CD4-positive, alpha-beta T cell treated with Interleukin-1 beta for 1 hour (primary cell): ENCODE data around the gene PPP2R5C.

ENCODE experiments used
- DNase-seq, 2 donors: peaks; one replicate each; pipeline ENCODE4 v3.0.0-alpha.2; 2020 to 2022

Gene PPP2R5C

GRCh38 chr14:101819251-101819990 lies 57.9 kb downstream of the PPP2R5C start:
- DNase-seq, result peak; percentile 92 to 94

- DNase-seq, result peak; percentile 73 to 79
These were observed 58.8 kb downstream of the PPP2R5C start for GRCh38 chr14:101820283-101820798.

GRCh38 chr14:101821528-101821927 lies 60.0 kb downstream of the PPP2R5C start:
- DNase-seq, result peak; percentile 85 to 91

DNA sequence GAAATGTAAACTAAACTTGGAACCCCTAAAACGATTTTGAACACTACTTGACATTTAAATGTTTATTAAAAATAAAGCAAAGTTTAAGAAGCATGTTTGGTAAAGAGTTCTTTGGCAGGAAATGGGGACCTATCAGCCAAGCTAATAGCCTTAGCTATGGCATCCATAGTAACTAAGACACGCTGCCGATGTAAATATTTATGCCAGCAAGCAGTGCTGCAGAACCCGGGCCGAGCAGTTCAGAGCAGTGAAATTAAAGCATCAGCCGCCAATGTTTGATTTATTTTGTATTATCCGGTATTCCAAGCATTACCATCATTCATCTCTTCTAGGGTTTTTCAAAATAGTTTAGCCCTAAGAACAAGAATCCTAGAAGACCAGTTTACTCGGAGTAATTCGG lies 61.6 kb downstream of the PPP2R5C start:
- peak; percentile 72 to 83 for DNase-seq

- DNase-seq, result peak; percentile 79 to 89
These were observed 62.1 kb downstream of the PPP2R5C start for GRCh38 chr14:101823511-101824120.

DNA sequence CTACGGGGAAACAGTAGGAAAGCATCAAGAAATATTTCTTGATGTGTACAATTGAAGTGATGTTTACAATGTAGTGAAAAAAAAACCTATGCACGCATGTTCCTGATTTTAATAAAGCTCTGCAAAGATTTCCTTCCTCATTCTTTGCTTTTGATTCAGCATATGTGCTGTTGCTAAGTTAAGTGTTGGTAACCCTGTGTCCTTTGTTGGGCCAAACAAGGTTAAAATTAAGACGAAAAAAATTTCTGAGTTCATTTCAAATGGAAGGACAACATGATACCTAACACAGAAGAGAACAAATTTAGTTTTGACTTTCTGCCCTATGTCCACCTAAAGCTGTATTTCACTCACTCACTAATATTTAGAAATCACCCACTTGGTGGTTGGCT lies 62.8 kb downstream of the PPP2R5C start:
- DNase-seq, result no peak

- DNase-seq, result peak in 1 of 2 donors; percentile 47
These were observed 64.3 kb downstream of the PPP2R5C start for GRCh38 chr14:101825797-101826196.

DNA sequence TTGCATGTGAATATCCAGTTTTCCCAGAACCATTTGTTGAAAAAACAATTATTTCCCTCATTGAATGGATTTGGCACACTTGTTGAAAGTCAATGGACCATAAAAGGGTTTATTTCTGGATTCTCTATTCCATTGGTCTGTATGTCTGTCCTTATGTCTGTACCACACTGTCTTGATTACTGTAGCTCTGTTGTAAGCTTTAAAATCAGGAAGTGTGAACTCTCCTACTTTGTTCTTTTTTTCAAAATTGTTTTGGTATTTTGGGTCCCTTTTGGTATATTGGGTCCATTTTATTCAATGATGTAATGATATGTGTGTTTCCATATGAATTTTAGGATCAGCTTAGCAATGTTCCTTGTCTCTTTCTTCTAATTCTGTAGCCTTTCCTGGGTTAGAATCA lies 64.8 kb downstream of the PPP2R5C start:
- no peak for DNase-seq

- DNase-seq, result no peak
These were observed 65.8 kb downstream of the PPP2R5C start for GRCh38 chr14:101827286-101827685.

DNA sequence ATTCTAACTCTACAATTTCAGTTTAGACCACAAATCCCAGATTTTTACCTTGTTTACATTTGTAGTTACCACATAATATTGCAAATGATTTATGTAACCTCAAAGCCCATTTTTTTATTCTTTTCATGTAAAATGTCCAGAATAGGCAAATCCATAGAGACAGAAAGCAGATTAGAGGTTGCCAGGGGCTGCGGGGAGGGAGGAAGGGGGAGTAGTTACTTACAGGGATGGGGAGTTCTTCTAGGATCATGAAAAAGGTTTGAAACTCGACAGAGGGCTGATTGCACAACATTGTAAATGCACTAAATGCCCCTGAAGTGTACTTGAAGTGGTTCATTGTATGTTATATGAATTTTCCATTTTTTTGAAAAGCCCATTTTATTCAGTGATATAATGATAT lies 66.5 kb downstream of the PPP2R5C start:
- no peak for DNase-seq

DNA sequence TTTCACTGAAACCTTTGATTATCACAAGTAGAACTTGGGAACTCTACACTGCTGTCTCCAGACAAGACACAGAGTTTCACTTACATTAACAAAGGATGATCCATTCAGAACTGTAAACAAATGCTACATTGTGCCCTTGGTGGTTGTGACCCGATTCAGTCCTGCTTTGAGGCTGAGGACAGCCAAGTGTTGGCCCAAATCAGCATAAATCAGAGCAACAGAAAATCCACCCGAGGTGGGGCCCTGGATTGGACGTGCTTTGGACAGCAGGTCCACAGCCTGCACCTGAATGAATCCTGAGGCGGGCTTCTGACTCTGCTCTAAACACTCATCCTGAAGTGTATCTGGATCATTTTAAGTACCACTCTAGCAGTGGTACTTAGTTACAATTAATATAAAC lies 68.8 kb downstream of the PPP2R5C start:
- DNase-seq, result no peak

DNA sequence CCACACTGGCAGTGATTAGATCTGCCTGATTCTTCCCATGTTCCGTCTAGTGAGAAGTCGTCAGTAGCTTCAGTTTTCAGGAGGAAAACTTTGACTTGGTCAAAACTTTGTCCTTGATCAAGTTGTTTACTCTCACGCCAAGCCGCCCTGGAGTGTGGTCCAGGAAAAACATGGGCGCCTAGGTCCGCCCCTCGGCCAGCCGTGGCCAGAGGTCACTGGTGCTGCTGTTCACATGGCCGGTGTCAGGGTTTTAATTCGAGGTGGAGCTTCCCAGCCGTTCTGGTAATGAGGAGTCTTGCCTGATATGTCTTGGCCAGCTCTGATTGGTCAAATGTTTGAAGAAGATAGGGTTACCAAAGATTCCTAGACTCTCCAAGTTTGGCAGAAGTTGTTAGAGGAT lies 71.5 kb downstream of the PPP2R5C start:
- no peak for DNase-seq

DNA sequence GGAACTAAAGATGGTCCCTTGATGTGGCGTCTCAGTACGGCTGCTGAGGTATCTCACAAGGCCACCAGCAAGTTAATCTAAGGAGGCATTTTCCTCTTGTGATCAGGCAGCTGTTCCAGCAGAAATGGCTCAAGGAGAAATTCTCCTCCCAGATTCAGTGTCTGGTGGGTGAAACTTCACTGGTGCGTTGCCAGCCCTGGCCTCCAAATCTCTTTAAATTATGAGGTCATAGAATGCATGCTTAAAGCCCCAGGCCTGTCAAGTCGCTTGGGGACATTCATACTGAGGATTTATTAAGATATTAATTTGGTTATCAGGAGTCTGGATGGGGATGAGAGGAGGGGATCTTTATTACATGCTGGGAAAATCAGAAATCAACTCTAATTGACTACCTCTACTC lies 72.9 kb downstream of the PPP2R5C start:
- DNase-seq, result no peak

DNA sequence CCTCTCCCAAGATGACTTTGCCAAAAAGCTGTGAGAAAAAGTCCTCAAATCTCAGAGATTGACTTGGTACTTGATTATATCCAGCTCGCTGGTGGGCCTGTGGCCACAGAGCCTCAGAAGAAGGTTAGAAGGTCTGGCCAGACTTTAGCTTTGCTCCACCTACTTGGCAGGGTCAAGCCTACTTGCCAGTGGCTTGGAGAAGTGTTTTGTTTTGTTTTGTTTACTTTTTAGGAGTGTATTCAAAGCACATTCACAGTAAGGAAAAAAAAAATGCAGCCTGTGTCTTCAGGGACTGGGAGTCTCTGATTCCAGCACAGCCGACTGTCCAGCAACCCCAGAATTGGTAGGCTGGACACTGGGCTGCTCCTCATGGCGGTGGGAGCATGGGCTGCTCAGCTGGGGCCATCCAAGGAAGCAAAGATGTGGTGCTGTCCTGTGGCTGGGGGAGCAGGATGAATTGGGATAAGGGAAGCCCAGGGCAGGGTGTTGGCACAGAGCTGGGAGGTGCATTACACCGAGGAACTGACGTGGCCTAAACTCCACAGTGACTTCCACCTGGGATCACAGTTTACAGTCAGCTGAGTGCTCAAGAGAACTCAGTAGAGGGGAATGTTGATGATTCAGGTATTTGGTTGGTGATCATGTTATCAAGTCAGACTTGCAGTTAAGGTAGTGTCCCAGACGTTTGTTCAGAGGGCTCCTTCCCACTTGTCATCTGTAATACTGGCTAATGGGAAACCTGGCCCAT lies 73.5 kb downstream of the PPP2R5C start:
- DNase-seq, result no peak

DNA sequence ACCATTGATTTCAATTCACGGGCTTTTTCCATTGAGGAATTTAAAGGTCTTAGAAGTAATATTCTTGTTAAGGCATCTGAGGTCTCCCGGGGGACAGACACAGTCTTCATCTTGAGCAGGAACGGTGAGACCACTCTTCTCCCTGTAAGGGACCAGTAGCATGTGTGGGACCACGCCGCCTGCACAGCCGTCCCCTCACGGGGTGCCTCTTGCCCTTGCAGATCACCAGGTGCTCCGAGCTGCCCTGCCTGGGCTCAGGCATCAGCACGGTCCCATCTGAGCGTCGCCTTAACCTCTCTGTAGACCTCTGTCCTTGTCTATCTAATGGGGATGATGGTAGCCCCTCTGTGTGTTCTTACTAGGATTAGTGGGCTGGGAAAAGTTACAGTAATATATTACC lies 74.1 kb downstream of the PPP2R5C start:
- no peak for DNase-seq

DNA sequence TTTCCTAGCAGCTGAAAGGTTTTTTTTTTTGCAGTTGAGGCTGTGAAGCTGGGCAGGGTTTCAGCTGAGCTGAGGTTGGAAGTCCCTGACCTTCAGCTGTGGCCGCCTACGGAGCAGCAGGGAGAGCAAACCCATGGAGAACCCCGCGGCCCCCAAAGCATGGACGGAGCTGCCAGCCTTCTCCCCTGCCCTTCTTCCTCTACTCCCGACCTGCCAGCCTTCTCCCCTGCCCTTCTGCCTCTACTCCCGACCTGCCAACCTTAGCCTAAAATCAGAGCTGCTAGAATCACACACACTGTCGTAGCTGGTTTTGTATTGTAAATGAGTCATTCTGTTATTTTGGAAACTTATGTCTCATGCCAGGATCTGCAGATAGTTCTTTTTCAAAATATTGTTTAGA lies 74.6 kb downstream of the PPP2R5C start:
- DNase-seq, result no peak

DNA sequence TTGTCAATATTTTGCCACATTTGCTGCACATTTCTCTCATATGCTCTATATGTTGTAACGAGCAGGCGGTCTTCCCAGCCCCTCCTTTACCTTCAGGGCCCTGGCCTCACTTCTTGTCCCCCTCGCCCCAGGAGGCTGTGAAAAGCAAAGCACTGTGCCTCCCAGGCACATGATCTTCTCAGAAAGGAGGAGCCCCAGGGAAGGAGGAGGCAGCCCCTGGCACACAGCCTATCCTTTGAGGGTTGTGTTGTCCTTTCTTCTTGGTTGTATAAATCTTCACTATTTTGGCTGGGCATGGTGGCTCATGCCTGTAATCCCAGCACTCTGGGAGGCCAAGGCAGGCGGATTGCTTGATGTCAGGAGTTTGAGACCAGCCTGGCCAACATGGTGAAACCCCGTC lies 77.0 kb downstream of the PPP2R5C start:
- DNase-seq, result no peak

GRCh38 chr14:101839236-101839635 lies 77.7 kb downstream of the PPP2R5C start:
- DNase-seq, result peak; percentile 53 to 56

DNA sequence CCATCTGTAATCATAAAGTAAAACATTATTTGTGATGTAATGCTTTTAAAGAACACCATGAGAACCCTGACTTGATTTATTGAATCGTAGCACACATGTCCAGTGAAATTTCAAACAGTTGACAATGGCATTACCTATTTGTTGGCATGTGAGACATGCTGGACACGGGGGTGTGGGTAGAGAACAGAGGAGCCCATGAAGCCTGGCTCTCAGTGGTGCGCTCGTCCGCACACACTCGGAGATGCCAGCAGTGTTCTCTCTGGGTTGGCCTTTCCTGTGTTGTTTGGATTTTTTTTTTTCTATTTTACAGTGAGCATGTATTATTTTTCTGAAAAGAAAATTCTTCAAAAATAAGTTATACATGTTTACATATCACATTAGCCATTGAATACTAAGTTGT lies 78.2 kb downstream of the PPP2R5C start:
- DNase-seq, result no peak

DNA sequence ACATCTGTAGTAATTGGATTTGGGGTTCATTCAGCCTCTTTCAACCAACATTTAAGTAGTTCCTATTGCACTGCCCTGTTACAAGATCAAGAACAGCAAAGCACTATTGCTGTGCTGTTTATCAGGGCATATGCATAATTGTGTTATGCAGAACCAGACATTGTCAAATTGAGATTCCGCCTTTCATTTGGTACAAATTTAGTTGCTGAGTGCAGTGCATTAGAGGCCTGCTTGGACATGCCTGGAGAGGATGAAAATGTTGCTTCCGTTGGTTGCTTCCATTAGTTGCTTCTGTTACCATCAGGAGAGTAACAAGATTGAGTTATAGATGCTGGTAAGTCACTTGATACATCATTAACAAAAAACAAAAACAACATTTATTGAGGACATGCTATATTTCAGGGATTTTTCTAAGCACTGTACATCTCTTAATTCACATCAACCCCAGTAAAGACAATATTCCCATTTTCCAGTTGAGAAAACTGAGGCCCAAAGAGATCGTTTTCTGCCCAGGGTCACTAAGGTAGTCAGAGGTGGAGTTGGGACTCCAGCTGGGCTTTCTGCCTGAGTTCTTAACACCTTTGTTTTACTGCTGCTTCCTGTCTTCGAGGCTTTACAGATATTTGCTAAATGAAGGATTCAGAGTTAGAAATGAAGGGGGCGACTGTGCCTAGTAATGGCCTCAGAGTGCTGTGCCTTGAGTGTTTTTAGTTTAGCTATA lies 79.3 kb downstream of the PPP2R5C start:
- no peak for DNase-seq

DNA sequence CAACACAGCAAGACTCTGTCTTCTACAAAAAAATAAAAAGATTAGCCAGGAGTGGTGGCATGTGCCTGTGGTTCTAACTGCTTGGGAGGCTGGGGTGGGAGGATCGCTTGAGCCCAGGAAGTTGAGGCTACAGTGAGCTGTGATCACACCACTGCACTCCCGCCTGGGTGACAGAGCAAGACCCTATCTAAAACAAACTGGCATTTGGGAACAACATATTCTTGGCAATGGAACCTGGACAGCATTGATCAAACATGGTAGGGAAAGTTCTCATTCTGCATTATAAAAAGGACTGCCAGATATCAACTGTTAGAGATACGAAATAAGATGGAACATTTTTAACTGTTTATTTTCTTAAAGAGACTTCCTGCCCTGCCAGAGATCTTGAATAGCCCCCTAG lies 81.5 kb downstream of the PPP2R5C start:
- DNase-seq, result no peak

DNA sequence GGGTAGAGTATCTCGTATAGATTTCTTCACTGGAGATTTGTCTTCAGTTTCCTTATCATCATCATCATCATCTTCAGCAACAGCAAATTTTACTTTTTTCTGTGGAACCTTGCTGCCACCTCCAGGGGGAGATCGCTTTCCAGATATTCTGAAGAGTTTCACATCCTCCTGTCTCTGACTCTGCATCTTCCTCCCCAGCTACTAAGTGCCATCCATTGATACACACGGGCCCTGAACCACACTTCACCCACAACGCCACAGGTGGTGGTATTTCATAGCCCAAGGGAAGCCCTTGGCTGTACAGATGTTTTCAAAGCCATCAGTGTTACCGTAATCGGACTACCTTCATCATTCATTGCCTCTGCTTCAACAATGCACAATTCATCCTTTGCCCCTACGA lies 82.2 kb downstream of the PPP2R5C start:
- peak; percentile 77 to 81 for DNase-seq

GRCh38 chr14:101844219-101844618 lies 82.7 kb downstream of the PPP2R5C start:
- DNase-seq, result no peak
